ENCODE results near the gene GPC5.

The GPC5 gene

DNA sequence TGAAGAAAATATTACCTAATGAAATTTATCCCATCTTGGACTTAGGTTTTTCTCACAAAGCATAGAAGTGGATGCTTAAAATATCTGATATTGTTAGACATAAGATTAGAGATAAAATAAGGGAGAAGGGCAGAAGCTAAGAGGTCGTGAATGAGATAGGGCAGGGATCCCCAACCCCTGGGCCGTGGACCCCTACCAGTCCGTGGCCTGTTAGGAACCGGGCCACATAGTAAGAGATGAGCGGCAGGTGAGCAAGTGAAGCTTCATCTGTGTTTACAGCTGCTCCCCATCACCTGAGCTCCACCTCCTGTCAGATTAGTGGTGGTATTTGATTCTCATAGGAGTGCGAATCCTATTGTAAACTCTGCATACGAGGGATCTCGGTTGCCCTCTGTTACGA, 202.9 kb downstream of the GPC5 start:
- DNase-seq, result no peak

DNA sequence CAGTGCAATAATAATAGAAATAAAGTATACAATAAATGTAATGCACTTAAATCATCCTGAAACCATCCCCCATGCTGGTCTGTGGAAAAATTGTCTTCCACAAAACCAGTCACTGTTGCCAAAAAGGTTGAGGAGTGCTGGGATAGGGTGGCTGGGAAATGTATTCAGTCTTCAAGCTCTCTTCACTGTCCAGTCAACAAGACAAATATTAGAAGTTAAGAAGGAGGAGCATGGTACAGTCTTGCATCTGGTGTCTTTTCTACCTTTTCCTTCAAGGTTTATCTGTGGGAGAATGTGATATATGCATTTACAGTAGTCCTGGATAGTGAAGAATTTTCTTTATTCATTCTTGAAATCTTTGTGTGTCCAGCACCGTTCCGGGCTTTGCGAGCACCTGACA, 203.4 kb downstream of the GPC5 start:
- DNase-seq, result no peak

DNA sequence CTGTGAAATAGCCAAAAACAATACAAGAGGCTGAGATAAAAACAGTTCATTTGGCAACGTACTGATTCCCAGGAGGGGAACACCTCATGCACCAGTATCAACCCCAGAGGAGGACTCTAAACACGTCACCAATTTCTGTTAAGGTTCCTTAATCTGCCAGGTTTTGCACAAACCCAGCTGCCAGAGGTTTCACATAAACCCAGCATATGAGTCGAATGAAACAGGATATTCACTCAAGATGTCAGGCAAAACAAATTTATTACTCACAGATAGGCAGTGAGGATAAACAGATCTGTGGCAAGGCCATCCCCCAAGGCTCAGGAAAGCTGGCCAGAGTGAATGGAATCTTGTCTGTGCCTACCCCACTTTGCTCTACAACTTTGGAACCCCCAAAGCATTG, 210.9 kb downstream of the GPC5 start:
- DNase-seq, result peak; percentile 24

- DNase-seq, result no peak
Measured at GRCh38 chr13:91618315-91618714, 219.9 kb downstream of the GPC5 start.

DNA sequence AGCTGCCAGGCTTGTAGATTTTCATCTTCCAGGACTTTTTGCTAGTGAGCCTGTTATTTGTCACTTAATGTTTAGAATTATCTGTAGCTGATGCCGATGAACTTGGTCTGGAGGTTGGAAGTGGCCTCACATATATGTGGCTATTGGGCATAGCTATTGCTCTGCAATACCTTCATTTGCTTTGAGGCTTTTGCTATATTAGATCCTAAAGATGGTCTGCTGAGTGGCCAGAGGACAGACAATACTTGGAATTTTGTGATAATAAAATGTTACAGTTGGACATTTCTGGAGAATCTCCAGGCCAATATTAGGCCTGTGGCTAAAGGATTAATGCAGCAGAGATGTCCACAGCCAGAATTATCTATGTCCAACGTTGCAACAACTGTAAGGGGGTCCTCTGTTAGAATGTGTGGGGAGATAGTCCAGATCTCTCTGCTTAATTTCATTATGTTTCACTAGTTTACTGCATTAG, 222.3 kb downstream of the GPC5 start:
- DNase-seq, result no peak

GRCh38 chr13:91621161-91621560, 222.7 kb downstream of the GPC5 start:
- no peak for DNase-seq

DNA sequence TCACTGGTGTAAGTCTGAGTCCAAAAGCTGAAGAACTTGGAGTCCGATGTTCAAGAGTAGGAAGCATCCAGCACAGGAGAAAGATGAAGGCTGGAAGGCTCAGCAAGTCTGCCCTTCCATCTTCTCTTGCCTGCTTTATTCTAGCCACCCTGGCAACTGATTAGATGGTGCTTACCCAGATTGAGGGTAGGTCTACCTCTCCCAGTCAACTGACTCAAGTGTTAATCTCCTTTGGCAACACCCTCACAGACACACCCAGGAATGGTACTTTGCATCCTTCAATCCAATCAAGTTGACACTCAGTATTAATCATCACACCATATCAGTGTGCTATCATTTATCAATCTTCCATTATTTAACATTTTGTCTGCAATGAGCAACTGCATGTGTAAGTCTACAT, 223.5 kb downstream of the GPC5 start:
- DNase-seq, result no peak

DNA sequence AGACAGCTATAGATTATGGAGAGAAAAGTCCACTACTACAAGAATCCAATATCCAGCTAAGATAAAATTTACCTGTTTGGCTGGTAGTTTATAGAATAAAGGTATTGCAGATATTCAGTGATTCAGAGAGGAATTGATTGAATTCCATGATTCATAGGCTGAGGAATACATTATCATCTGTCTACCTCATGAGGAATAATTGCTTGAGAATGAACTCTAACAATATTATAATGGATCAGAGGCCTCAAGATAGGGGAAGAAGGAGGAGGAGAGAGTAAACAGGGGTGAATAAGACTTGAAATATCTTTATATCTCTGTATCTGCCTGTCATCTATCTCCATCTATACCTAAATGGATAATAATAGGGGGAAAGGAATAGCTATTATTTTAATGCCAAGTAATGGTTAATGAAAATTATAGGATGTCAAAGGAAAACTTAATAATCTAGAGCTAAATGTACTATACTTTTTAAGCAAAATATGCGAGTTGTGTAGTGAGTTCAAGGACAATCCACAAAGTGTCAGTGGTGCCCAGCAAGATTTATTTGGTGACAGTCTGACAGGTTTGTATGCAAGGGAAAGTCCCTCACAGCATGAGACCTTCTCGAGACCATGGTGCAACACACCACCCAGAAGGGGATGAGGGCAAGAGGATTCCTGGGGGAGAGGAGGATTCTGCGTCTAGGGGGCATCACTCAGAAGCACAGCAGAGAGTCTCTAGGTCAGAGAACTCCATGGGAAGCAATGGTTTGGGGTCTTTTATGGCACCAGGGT, 224.5 kb downstream of the GPC5 start:
- DNase-seq, result no peak

DNA sequence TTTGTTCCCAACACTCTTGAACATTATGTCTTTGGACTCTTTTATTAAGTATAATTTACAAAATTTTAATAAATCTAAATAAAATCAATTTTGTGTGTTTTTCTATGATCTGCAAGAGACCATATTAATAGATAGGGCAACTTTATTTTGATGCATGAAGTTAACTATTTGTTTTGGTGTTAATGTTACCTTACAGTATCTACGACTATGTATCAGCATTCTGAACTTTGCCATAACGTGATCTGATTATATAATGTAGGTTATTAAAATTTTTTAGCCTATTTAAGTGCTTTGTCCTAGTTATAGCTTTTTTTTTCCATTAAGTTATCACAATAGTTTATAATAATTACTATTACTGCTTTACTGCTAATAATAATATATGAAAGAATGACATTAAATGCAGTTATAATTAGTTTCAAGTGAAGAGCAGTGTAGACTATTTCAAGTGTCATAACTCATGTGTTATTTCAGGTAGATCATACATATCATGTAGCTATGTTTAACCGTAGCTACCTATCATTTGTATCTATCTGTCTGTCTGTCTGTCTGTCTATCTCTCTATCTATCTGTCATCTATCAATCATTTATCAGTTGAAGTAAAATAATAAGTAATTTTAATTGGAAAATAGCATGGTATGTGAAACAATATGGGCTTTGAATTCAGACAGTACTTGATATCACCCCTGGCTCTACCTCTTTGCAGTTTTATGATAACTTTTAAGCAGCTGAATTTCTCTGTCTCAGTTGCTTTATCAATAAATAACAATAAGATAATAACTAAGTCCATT, 229.7 kb downstream of the GPC5 start:
- no peak for DNase-seq

- no peak for DNase-seq
Measured at GRCh38 chr13:91630946-91631345, 232.5 kb downstream of the GPC5 start.

DNA sequence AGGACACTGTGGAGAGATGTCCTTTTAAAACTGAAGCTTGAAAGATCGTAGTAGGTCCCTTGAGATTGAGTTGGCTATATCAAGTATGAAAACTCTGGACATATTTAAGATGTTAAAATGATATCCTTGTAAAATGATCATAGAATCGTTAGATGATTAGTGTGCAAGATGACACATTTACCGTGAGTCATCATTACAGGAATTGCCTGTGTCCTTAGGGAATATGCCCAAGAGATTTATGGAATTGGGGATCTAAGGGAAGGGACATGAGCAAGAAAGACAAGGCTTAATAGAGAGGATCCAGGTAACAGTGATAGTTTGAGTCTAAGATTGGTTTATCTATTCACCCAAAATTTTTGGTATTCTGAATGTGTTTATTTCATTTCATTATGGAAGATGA, 233.7 kb downstream of the GPC5 start:
- DNase-seq, result no peak

GRCh38 chr13:91639330-91639729, 240.9 kb downstream of the GPC5 start:
- no peak for DNase-seq

- DNase-seq, result no peak
Measured at GRCh38 chr13:91643394-91643793, 245.0 kb downstream of the GPC5 start.

DNA sequence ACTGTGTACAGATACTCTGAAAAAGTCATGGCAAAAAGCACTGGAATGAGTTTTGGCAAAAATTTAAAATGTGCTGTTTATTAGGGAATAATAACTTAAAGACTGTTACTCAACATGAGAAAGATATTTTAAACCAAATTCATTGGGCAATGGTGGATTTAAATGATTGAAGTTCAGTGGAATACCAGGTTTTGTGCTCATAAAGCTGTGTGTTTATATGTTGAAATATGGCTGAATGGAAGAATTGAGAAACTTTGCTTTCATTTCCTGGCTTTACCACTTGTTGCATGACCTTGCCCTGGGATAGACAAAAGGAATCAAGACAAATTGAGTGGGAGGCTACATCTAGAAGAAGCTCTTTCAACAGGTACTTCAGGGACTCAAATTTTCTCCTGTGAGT, 246.4 kb downstream of the GPC5 start:
- DNase-seq, result no peak

DNA sequence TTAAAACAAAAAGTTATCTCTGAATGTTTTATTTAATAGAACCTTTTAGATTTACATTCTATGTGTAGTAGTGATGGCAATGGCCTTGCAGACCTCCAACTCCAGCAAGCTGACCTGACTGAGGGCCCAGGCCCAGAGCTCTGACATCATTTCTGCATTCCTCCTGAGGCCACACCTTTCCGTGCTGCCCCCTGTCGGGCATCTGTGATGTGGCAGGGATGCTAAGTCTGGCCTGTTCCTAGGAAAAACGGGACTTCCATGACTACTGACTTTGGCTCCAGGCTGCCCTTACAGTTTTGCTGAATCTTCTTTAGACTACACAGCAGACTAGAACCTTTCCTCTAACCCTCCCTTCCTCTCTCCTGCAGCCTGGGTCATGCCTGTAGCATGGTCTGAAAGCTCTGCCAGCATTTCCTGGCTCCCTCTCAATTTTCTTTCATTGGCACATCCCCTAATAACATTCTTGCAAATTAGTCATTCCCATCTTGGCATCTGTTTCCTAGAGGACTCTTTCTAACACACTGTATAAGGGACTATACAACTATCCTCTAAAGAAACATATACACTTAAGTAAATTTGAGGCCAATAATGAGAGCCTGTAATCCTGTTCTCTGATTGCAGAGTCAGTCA, 249.1 kb downstream of the GPC5 start:
- DNase-seq, result peak; percentile 48

DNA sequence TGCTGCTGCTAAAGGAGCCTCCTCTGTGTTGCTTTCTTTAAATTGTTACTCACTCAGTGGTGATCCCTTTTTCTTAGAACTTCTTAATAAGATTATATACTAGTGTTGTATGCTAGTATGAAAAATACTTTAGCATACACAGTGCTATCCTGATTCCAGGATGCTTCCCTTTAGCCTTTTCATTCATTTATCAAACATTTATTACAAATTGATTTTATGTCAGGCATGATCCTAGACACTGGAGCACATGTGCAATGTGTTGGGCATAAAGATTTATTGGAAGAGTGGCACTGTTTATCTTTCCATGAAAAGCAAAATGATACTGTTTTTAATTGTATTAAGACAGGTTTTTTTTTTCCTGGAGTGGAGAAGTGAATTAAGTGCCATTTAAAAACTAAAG, 249.6 kb downstream of the GPC5 start:
- no peak for DNase-seq

GRCh38 chr13:91649456-91649855, 251.0 kb downstream of the GPC5 start:
- no peak for DNase-seq

GRCh38 chr13:91652404-91653301, 254.2 kb downstream of the GPC5 start:
- DNase-seq, result no peak

DNA sequence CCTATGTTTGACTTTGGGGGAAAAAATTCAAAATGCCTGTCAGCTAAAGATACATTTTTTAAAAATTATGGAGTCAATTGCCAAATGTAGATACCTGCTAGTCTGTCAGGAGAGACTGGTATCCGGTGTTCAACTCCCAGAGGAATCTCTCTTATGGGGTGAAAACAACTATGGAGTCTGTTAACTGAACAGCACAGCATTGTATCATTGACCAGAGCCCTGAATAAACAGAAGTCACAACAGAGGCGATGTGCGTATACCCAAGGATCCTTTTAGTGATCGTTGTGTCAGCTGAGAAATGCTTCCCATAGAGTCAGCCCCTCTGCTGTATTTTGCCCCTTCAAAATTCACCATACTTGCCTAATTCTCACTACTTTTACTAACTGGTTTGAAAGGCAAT, 257.3 kb downstream of the GPC5 start:
- DNase-seq, result no peak

DNA sequence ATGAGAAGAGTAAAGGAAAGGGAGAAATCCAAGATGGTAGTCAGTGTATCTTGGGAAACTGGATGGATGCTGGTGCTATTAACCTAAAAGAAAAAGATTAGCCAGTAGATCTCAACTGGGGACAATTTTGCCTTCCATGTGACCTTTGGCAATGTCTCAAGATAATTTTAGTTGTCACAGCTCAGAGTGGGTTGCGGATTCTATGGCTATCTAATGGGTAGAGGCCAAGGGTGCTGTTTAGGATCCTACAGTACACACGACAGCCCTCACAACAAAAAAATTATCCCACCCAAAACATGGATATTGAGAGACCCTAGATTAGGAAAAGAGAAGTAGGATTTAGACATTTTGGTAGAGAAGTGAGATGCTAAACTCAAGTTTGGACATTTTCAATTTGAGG, 258.9 kb downstream of the GPC5 start:
- no peak for DNase-seq

- no peak for DNase-seq
Measured at GRCh38 chr13:91659256-91660075, 261.0 kb downstream of the GPC5 start.

- peak; percentile 18 for DNase-seq
Measured at GRCh38 chr13:91660076-91660415, 261.6 kb downstream of the GPC5 start.
